HG02852 (cell line): ENCODE data around the gene SYNGR1.

Source experiments
- ATAC-seq: cut with Tn5 transposase; IDR thresholded peaks from one replicate; pipeline ENCODE4 v1.9.1; 2021; ENCODE audit warnings: mild to moderate bottlenecking, moderate library complexity; ENCODE audit not compliant: unreplicated experiment

SYNGR1 gene

GRCh38 chr22:39427751-39428596 lies 78.2 kb downstream of the SYNGR1 start:
- ATAC-seq, result no peak

- ATAC-seq, result no peak
These were observed 78.8 kb downstream of the SYNGR1 start for GRCh38 chr22:39428597-39429071.

- ATAC-seq, result no peak
These were observed 79.4 kb downstream of the SYNGR1 start for GRCh38 chr22:39429186-39429585.

- ATAC-seq, result no peak
These were observed 80.3 kb downstream of the SYNGR1 start for GRCh38 chr22:39429916-39430575.

- no peak for ATAC-seq
These were observed 80.9 kb downstream of the SYNGR1 start for GRCh38 chr22:39430576-39431150.

- ATAC-seq, result no peak
These were observed 81.5 kb downstream of the SYNGR1 start for GRCh38 chr22:39431216-39431801.

GRCh38 chr22:39431821-39432251 lies 82.0 kb downstream of the SYNGR1 start:
- no peak for ATAC-seq

GRCh38 chr22:39432361-39432811 lies 82.6 kb downstream of the SYNGR1 start:
- ATAC-seq, result no peak

GRCh38 chr22:39433476-39434242 lies 83.9 kb downstream of the SYNGR1 start:
- ATAC-seq, result no peak

GRCh38 chr22:39434243-39434653 lies 84.5 kb downstream of the SYNGR1 start:
- no peak for ATAC-seq

- ATAC-seq, result no peak
These were observed 84.9 kb downstream of the SYNGR1 start for GRCh38 chr22:39434721-39435120.
